ENCODE measurements around the gene BCL2L13.

DNA sequence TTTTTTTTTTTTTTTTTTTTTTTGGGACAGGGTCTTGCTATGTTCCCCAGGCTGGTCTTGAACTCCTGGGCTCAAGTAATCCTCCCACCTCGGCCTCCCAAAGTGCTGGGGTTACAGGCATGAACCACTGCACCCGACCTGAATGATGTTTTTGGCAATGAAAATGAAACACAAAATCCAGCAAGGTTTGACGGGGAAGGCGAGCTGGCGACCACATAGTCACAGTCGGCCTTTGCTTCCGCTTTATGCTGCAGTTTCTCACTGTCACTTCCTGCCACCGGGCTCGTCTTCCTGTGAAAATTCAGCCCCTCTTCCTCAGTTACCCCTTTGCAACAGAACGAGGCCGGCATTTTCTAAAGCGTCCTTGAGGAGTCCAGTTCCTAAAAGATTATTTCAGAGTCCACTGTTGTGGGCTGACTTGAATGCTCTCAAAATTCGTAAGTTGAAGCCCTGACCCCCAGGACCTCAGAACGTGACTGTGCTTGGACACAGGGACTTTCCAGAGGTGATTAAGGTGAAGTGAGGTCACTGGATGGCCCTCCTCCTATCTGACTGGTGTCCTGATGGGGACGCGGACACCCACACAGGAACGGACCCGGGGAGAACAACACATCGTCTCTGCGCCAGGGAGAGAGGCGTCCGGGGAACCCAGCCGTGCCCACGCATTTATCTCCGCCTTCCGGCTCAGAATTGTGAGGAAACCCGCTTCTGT, 138.6 kb downstream of the BCL2L13 start:
- TF ChIP-seq, protein P1, sequence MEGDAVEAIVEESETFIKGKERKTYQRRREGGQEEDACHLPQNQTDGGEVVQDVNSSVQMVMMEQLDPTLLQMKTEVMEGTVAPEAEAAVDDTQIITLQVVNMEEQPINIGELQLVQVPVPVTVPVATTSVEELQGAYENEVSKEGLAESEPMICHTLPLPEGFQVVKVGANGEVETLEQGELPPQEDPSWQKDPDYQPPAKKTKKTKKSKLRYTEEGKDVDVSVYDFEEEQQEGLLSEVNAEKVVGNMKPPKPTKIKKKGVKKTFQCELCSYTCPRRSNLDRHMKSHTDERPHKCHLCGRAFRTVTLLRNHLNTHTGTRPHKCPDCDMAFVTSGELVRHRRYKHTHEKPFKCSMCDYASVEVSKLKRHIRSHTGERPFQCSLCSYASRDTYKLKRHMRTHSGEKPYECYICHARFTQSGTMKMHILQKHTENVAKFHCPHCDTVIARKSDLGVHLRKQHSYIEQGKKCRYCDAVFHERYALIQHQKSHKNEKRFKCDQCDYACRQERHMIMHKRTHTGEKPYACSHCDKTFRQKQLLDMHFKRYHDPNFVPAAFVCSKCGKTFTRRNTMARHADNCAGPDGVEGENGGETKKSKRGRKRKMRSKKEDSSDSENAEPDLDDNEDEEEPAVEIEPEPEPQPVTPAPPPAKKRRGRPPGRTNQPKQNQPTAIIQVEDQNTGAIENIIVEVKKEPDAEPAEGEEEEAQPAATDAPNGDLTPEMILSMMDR (conservative IDR thresholded peaks at IDR 0.05; ENCODE audit: low read depth, low read length), result no peak
- TF ChIP-seq EZH2 (IDR thresholded peaks at IDR 0.05; ENCODE audit: borderline replicate concordance, low read depth, low read length, poor library complexity, severe bottlenecking), result no peak
